Activated CD8-positive, alpha-beta memory T cell treated with anti-CD3 and anti-CD28 coated beads, Interleukin-2, amount 10 ng/mL, durations not matched to agents 7 days and 5 days (primary cell): ENCODE results near the gene SLIT3. TPM values are rescaled to one million over a fixed set of nuclear protein-coding genes. Genes with fewer than 3 reads are reported as not detected.

Experiments
- ATAC-seq: fragments of 150-1000 bp; cut with Tn5 transposase; one replicate; pipeline ENCODE4 v1.10.0; 2021; ENCODE audit warnings: moderate library complexity
- CTCF ChIA-PET: fragments of 350-600 bp; sonication (Branson Sonifier 250); formaldehyde crosslinking; loops from one replicate; lab custom pipeline; 2021; ENCODE audit warnings: antibody characterized with exemption; lab: Charles Lee
- DNase-seq: peaks from one replicate; pipeline ENCODE4 v3.0.0-alpha.2; 2020
- H3K27ac Mint-ChIP-seq: one replicate; pipeline ENCODE4 v1.8.0; 2021; ENCODE audit warnings: mild to moderate bottlenecking, mixed read lengths
- H3K27me3 Mint-ChIP-seq: one replicate; pipeline ENCODE4 v1.8.0; 2021; ENCODE audit warnings: mixed read lengths
- H3K36me3 Mint-ChIP-seq: one replicate; pipeline ENCODE4 v1.8.0; 2021; ENCODE audit warnings: mild to moderate bottlenecking, mixed read lengths
- H3K4me1 Mint-ChIP-seq: one replicate; pipeline ENCODE4 v1.8.0; 2021; ENCODE audit warnings: mixed read lengths
- H3K4me3 Mint-ChIP-seq: one replicate; pipeline ENCODE4 v1.8.0; 2021; ENCODE audit warnings: mild to moderate bottlenecking, moderate library complexity, mixed read lengths
- H3K9me3 Mint-ChIP-seq: one replicate; pipeline ENCODE4 v1.8.0; 2022; ENCODE audit warnings: low read depth, mixed read lengths
- total RNA-seq, 2 experiments: library from RNA; stranded (reverse); gene quantifications; one replicate each; pipeline ENCODE4 v1.2.3, GENCODE V29; 2021

SLIT3 gene
- under 1 TPM in 1 of 2 experiments, not detected in 1; 0.09 TPM for total RNA-seq

DNA sequence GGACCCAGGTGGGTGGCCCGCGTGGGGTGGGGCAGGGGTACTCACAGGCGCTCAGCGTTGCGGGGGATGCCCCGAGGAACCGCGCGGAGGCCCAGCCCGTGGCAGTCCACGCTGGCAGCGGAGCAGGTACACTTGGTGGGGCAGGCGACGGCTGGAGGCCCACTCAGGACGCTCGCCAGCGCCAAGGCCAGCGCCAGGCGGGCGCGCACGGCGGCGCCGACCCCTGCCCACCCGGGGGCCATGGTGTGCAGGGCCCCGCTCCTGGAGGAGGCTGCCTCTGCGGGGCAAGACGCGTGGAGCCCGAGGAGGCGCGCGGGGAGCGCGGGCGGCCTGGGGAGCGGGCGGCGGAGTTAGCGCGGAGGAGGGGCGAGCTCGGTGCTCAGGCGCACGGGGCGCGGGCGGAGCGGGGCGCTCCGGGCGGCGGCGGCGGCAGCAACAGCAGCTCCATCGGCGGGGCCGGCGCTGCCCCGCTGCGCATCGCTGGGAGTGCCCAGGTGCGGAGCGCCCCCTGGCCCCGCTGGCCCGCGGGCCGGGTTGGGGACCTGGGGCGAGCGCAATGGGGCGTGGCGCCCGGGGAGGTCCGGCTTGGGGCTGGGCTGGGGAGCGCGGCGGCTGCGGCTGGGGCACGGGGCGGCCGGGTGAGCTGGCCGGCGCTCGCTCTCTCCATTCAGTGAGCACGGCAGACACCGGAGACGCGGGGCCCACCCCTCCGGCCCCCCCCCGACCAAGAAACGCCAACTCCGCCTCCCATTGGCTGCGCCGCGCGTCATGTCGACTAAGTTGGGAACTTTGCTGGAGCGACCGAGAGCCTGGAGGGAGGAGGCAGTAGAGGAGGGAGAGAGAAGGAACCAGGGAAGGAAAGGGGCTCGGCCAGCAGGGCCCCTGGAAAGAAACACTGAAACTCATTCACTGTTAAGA, at the start of gene SLIT3:
Gene SLIT3 (minus strand): TSS at position 672 of the 918 bp plus-strand sequence. CDS start 430 bp downstream, at position 242.
- Mint-ChIP-seq H3K27ac (no peak within 1 kb of the TSS), H3K4me3 (no peak within 1 kb of the TSS), H3K27me3 (peaks cover 50% of the 10 kb centered on the region), H3K36me3 (no peaks in the 10 kb centered on the region), H3K9me3 (no peaks in the 10 kb centered on the region), H3K4me1 (peaks cover 5% of the 10 kb centered on the region)
- no peak for DNase-seq
- CTCF ChIA-PET = interaction anchor here (1.6 kb wide), 1 partner anchor 14 kb away, joined by 3 read pairs; no protein-coding TSS in a partner anchor
- no peak for ATAC-seq

DNA sequence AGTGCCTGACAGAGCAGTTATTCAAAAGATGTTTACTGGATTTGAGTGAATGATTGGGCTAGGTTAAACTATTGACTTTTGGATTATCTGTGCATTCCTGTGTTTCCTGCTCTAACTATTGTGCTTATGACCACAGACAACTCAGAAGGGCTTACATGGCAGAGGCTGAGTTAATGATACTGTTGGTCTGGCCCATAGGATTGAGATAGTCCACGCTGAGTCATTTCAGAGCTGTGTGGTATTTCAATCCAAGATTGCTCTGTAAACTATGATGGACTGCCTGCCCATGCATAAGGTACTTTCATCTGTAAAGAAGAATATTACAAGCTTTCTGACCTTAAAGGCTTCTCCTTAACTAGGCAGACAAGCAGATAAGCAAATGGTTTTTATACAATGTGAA, 49.1 kb upstream of the SLIT3 start:
- H3K4me3 Mint-ChIP-seq = no peak overlapping the region
- no peaks in the 10 kb centered on the region for H3K36me3 Mint-ChIP-seq
- no peak overlapping the region for H3K27ac Mint-ChIP-seq
- DNase-seq (no peak), ATAC-seq (no peak)
- H3K9me3 Mint-ChIP-seq = no peaks in the 10 kb centered on the region
- H3K27me3 Mint-ChIP-seq = peaks cover 4% of the 10 kb centered on the region
- CTCF ChIA-PET = no interaction called here
- no peaks in the 10 kb centered on the region for H3K4me1 Mint-ChIP-seq

DNA sequence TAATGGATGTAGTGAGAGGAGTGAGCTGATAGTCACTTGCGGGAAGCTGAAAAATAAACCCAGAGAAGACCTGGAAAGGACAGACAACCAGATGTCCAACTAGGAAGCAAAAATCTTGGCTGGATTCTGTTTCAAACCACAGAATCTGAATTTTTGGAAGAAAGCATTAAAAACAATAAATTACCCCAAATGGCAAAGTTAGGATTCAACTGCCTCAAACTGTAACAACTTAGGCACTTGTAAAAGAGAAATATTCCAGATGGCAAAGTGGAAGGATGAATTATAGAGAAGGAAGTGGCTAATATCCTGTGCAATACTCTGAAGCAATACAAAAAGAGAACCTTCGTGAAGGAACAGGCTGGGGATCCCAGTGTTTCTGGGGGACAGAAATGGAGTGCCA, 46.8 kb upstream of the SLIT3 start:
- H3K27ac Mint-ChIP-seq = no peak overlapping the region
- H3K4me3 Mint-ChIP-seq = no peak overlapping the region
- no peaks in the 10 kb centered on the region for H3K4me1 Mint-ChIP-seq
- H3K36me3 Mint-ChIP-seq = no peaks in the 10 kb centered on the region
- no peaks in the 10 kb centered on the region for H3K9me3 Mint-ChIP-seq
- CTCF ChIA-PET = no interaction called here
- ATAC-seq (no peak), DNase-seq (no peak)
- H3K27me3 Mint-ChIP-seq = peaks cover 5% of the 10 kb centered on the region

DNA sequence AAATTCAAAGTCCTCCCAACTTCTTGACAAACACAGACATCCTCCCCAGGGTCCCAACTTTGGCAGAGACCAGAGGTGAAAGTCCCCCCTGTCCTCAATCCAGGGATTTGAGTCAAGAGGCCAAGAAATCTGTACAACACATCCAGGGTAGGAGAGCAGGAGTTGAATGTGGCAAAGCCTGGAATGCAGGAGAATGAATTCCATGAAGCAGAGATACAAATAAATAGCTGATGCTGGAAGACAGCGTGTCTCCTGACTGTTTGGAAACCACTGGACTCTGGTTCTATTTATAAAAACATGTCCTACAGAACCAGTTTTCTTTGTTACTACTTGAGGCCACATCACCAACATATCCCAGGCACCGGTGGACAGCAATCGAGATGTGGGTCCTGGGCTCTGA, 43.7 kb upstream of the SLIT3 start:
- Mint-ChIP-seq H3K4me3 (no peak overlapping the region), H3K4me1 (no peaks in the 10 kb centered on the region), H3K9me3 (no peaks in the 10 kb centered on the region), H3K27me3 (peaks cover 5% of the 10 kb centered on the region), H3K27ac (no peak overlapping the region), H3K36me3 (no peaks in the 10 kb centered on the region)
- ATAC-seq (no peak), DNase-seq (no peak)
- CTCF ChIA-PET = no interaction called here

DNA sequence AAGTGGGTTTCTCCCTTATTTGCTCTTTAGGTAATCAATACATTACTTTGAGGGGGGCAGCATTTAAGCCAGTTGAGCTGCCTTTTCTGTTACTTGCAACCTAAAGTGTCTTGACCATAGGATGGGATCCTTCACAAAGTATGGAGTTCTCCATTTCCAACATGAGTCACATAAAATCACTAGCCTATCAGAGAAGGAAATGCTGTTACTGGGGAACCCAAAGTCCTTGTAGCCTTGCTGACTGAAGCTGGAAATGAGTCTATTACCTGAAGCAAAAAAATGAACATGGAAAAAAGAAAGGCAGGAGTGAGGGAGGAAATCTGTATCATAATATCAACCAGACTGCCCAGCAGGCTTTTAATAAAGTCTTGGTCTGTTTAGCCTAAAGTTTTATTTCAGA, 42.8 kb upstream of the SLIT3 start:
- Mint-ChIP-seq H3K4me1 (no peaks in the 10 kb centered on the region), H3K4me3 (no peak overlapping the region), H3K27me3 (peaks cover 5% of the 10 kb centered on the region), H3K9me3 (no peaks in the 10 kb centered on the region), H3K27ac (no peak overlapping the region), H3K36me3 (no peaks in the 10 kb centered on the region)
- no peak for ATAC-seq
- CTCF ChIA-PET = no interaction called here
- DNase-seq = no peak

DNA sequence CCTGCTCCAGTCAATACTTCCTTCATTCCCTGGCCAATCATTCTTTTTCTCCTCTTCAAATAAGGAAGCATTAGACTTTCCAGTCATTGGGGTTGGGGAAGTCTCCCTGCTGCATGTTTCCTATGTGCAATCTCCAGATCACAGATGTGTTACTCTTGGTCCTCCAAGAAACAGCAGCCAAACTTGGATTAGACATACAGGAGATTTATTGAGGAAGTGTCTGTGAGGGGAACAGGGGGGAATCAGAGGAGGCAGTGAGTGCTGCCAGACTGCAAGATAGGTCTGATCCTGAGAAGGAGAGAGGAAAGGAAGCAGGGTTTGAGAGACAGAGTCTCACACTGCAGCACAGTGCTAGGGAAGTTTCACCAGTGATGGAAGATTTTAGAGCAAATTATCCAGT, 40.6 kb upstream of the SLIT3 start:
- no peaks in the 10 kb centered on the region for H3K36me3 Mint-ChIP-seq
- no peak overlapping the region for H3K4me3 Mint-ChIP-seq
- CTCF ChIA-PET = no interaction called here
- peaks cover 5% of the 10 kb centered on the region for H3K27me3 Mint-ChIP-seq
- H3K9me3 Mint-ChIP-seq = no peaks in the 10 kb centered on the region
- no peak for ATAC-seq
- DNase-seq = no peak
- no peaks in the 10 kb centered on the region for H3K4me1 Mint-ChIP-seq
- H3K27ac Mint-ChIP-seq = no peak overlapping the region

DNA sequence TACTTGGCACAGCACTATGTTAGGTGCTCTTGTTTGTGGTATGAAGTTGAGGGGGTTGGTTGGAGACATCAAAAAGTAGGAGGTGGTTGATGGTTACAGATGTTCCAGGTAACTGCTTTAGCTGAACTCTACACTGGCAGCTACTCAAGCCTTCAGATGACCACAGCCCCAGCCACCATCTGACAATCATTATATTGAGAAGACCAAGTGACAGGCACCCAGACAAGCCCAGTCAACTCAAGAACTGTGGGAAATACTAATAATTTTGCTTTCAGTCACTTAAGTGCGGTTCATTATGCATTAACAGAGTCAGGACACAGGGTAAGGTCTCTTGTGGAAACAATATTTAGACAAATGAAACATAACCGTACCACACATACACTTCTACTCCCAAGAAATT, 38.9 kb upstream of the SLIT3 start:
- CTCF ChIA-PET = no interaction called here
- Mint-ChIP-seq H3K36me3 (no peaks in the 10 kb centered on the region), H3K27me3 (no peaks in the 10 kb centered on the region), H3K27ac (no peak overlapping the region), H3K4me1 (no peaks in the 10 kb centered on the region), H3K9me3 (no peaks in the 10 kb centered on the region), H3K4me3 (no peak overlapping the region)
- ATAC-seq = no peak
- no peak for DNase-seq

DNA sequence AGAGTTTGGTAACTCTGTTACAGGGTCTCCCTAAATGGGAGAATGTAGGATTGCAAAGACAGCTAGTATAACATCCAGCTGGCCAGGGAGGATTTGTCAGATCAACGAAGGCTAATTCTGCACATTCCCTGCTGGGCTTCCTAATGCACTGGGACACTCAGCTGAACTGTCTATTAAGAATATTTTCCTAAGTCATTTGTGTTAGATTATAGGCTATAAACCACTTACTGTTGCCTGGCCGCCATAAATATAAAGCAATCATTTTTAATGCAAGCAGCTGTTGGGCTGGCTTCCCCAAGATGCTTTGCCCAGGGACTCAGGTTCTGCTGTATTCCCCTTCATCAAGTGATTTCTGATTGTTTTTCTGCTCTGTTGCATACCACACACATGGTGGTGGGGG, 35.3 kb upstream of the SLIT3 start:
- no peak for ATAC-seq
- H3K4me3 Mint-ChIP-seq = no peak overlapping the region
- CTCF ChIA-PET = no interaction called here
- H3K9me3 Mint-ChIP-seq = no peaks in the 10 kb centered on the region
- no peaks in the 10 kb centered on the region for H3K4me1 Mint-ChIP-seq
- no peaks in the 10 kb centered on the region for H3K27me3 Mint-ChIP-seq
- no peak for DNase-seq
- H3K36me3 Mint-ChIP-seq = no peaks in the 10 kb centered on the region
- no peak overlapping the region for H3K27ac Mint-ChIP-seq

DNA sequence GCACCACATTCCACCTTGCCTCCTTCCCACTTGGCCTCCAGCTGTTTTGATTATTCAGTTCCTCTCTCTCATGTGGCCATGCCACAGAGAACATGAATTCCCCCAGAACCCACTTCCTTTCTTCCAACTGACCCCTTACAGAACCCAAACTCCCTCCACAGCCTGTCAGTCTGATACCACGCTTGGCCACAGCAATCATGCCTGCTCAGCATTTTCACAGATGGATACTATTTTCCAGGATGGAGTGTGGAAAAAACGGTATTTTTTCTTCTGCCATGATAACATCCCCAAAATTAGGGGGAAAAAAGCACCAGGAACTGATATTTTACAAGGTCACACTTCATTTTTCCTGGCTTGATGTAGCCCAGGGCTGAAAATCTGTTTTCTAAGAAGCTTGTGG, 34.9 kb upstream of the SLIT3 start:
- Mint-ChIP-seq H3K27ac (no peak overlapping the region), H3K4me3 (no peak overlapping the region), H3K27me3 (no peaks in the 10 kb centered on the region), H3K9me3 (no peaks in the 10 kb centered on the region), H3K4me1 (no peaks in the 10 kb centered on the region), H3K36me3 (no peaks in the 10 kb centered on the region)
- DNase-seq (no peak), ATAC-seq (no peak)
- CTCF ChIA-PET = no interaction called here

DNA sequence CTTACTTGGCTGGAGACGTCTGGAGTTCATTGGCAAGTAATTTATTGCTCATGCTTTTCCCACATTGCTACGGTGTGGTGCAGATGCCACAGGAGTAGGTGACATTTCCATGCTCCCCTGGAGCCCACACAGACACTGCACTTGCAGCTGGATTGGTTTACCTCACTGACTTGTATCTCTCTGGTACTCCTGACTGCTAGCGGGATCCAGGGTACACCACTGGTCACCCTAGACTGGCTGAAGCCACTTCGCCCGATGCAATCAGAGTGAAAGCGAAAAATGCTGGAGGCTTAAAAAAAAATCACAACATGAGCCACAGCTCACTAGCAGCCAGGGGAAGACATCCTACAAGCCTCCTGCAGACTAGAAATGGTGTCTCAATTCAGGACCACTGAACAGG, 32.6 kb upstream of the SLIT3 start:
- H3K27ac Mint-ChIP-seq = no peak overlapping the region
- no peak for ATAC-seq
- CTCF ChIA-PET = no interaction called here

DNA sequence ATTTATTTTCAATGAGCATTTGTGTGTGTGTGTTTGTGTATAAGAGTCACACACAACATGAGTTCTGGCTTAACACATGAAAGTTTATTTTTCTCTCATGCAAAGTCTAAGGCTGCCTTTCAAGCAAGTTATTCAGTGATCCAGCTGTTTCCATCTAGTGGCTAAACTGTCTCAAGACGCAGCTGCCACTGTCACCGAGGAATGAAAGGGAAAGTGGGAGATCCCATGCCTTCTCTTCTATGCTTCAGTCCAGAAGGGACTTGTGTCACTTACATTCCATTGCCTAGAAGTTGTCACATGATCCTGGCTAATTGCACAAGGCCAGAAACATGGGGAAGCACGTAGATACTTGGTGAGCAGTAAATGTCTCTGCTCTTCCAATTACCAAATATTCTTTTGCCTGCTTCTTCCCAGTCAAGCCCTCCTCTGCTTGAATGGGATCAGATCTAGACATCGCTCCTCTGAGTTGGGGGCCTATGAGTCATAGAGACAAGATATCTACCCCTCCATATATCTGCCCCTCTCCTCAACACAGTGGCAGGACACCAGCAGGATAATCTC, 30.4 kb upstream of the SLIT3 start:
- Mint-ChIP-seq H3K4me3 (no peak overlapping the region), H3K27me3 (peaks cover 1% of the 10 kb centered on the region), H3K9me3 (no peaks in the 10 kb centered on the region), H3K36me3 (no peaks in the 10 kb centered on the region), H3K27ac (no peak overlapping the region), H3K4me1 (no peaks in the 10 kb centered on the region)
- DNase-seq (no peak), ATAC-seq (no peak)
- CTCF ChIA-PET = no interaction called here

More for the DNA sequence above, 32.6 kb upstream of the SLIT3 start:
- Mint-ChIP-seq H3K4me1 (no peaks in the 10 kb centered on the region), H3K4me3 (no peak overlapping the region), H3K9me3 (no peaks in the 10 kb centered on the region), H3K27me3 (no peaks in the 10 kb centered on the region), H3K36me3 (no peaks in the 10 kb centered on the region)
- no peak for DNase-seq

DNA sequence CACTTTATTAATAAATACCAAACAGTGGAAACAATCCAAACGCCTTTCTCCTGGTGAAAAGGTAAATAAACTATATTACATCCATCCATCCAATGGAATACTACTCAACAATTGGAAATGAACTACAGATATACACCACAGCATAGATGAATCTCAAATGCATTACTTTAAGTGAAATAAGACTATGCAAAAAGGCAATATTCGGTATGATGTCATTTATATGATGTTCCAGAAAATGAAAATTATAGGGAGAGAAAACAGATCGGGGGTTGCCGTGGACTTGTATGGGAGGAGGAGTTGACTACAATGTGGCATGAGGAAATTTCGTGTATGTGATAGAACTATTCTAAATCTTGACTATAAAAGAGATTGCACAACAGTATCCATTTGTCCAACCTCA, 27.5 kb upstream of the SLIT3 start:
- no peaks in the 10 kb centered on the region for H3K36me3 Mint-ChIP-seq
- DNase-seq = no peak
- peaks cover 3% of the 10 kb centered on the region for H3K4me1 Mint-ChIP-seq
- CTCF ChIA-PET = no interaction called here
- no peak overlapping the region for H3K27ac Mint-ChIP-seq
- no peaks in the 10 kb centered on the region for H3K9me3 Mint-ChIP-seq
- no peak overlapping the region for H3K4me3 Mint-ChIP-seq
- ATAC-seq = no peak
- peaks cover 7% of the 10 kb centered on the region for H3K27me3 Mint-ChIP-seq

DNA sequence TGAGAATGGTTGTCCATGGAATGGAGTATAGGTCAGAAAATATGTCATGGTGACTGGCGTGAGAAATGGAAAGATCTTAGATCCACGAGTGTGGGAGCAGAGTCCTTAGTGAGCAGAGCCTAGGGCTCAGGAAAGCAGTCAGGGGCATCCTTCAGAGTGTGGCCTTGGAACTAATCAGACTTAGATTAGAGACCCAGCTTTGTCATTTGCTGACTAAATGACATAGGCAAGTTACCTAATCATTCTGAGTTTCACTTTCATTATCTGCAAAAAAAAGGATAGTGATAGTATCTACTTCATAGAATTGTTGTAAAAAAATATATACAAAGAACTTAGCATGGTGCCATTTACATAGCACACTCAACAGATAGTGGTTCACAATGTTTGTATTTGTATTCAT, 24.3 kb upstream of the SLIT3 start:
- Mint-ChIP-seq H3K27ac (no peak overlapping the region), H3K4me1 (peaks cover 3% of the 10 kb centered on the region), H3K36me3 (no peaks in the 10 kb centered on the region), H3K27me3 (peaks cover 9% of the 10 kb centered on the region), H3K4me3 (no peak overlapping the region), H3K9me3 (no peaks in the 10 kb centered on the region)
- DNase-seq (no peak), ATAC-seq (no peak)
- CTCF ChIA-PET = no interaction called here

DNA sequence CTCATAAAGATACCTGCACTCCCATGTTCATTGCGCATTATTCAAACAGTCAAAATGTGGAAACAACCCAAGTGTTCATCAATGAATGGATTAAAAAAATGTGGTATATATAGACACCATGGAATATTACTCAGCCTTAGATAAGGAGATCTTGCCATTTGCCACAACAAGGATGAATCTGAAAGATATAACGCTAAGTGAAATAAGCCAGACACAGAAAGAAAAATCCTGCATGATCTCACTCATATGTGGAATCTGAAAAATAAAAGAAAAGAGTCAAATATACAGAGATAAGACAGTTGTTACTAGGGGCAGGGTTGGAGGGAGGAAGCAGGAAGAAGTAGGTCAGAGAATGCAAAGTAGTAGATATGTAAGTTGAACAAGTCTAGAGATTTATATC, 17.6 kb upstream of the SLIT3 start:
- H3K36me3 Mint-ChIP-seq = no peaks in the 10 kb centered on the region
- no peak overlapping the region for H3K4me3 Mint-ChIP-seq
- no peaks in the 10 kb centered on the region for H3K4me1 Mint-ChIP-seq
- H3K27me3 Mint-ChIP-seq = peaks cover 10% of the 10 kb centered on the region
- DNase-seq = no peak
- no peak for ATAC-seq
- CTCF ChIA-PET = no interaction called here
- no peak overlapping the region for H3K27ac Mint-ChIP-seq
- no peaks in the 10 kb centered on the region for H3K9me3 Mint-ChIP-seq
